Panc1 (cell line): Measurements from ENCODE around the gene HGFAC. TPM values are rescaled to one million over a fixed set of nuclear protein-coding genes. Genes with fewer than 3 reads are reported as not detected.
A peak's percentile ranks its signal among the peaks of the same experiment; 100 is the strongest.

Experiments
- ATAC-seq: fragments of 200-7000 bp; cut with Tn5 transposase; 2 replicates; pipeline ENCODE4 v1.9.1; 2020; ENCODE audit warnings: mild to moderate bottlenecking, moderate library complexity
- BruUV-seq: library from RNA; stranded (reverse); fragments of 400-500 nt; replicated peaks from 2 replicates; lab custom pipeline; 2021; lab: Mats Ljungman, UMichigan
- CTCF ChIA-PET: fragments of 300-600 bp; sonication (Branson Sonifier 250); formaldehyde crosslinking; loops from one replicate; lab custom pipeline; 2022; ENCODE audit warnings: antibody characterized with exemption; lab: Charles Lee
- POLR2A ChIA-PET: fragments of 300-600 bp; sonication (Branson Sonifier 250); formaldehyde crosslinking; loops from one replicate; lab custom pipeline; 2022; ENCODE audit warnings: antibody characterized with exemption; lab: Charles Lee
- DNase-seq: peaks from one replicate; pipeline ENCODE4 v3.0.0-alpha.2; 2010; ENCODE audit warnings: low read depth, low spot score
- H3K27ac ChIP-seq: 2 replicates; pipeline ENCODE4 v1.5.1; 2011; ENCODE audit warnings: mild to moderate bottlenecking, low read length, inconsistent platforms
- H3K27me3 ChIP-seq: fragments of 200-500 bp; sonication (Bioruptor generic); 2 replicates; pipeline ENCODE4 v1.6.0; 2014; ENCODE audit warnings: low read length, inconsistent platforms; ENCODE audit not compliant: control insufficient read depth, insufficient read depth
- H3K36me3 ChIP-seq: fragments of 200-500 bp; sonication (Bioruptor generic); 2 replicates; pipeline ENCODE4 v1.5.1; 2014; ENCODE audit warnings: inconsistent platforms, mild to moderate bottlenecking, low read length, moderate library complexity; ENCODE audit not compliant: control insufficient read depth, insufficient read depth
- H3K4me1 ChIP-seq: 2 replicates; pipeline ENCODE4 v1.5.1; 2011; ENCODE audit warnings: inconsistent platforms, mild to moderate bottlenecking, low read length, moderate library complexity; ENCODE audit not compliant: control insufficient read depth, insufficient read depth
- H3K4me3 ChIP-seq, 2 experiments: 2 replicates each; pipeline ENCODE4 v1.5.1; 2011 to 2012; ENCODE audit warnings: low read depth in 2 of 2, low read length in 2 of 2, mild to moderate bottlenecking in 2 of 2, inconsistent platforms in 1 of 2, moderate library complexity in 1 of 2
- H3K9me3 ChIP-seq: fragments of 200-500 bp; sonication (Bioruptor generic); 2 replicates; pipeline ENCODE4 v1.5.1; 2014; ENCODE audit warnings: low read depth, mild to moderate bottlenecking, inconsistent platforms, low read length, moderate library complexity; ENCODE audit not compliant: control insufficient read depth, insufficient read depth
- CTCF ChIP-seq: fragments of 450-650 bp; IDR thresholded peaks from 2 replicates; pipeline ENCODE4 v1.5.1; 2017; ENCODE audit warnings: mild to moderate bottlenecking
- POLR2AphosphoS5 ChIP-seq: IDR thresholded peaks from 2 replicates; pipeline ENCODE4 v1.6.1; 2012; ENCODE audit warnings: mild to moderate bottlenecking, low read depth, low read length, moderate library complexity
- SIN3A ChIP-seq: IDR thresholded peaks from 2 replicates; pipeline ENCODE4 v1.6.1; 2012; ENCODE audit warnings: low read depth, mild to moderate bottlenecking, low read length, moderate library complexity, borderline replicate concordance; ENCODE audit not compliant: insufficient read depth
- TCF7L2 ChIP-seq: IDR thresholded peaks from 2 replicates; pipeline ENCODE4 v1.6.1; 2011; ENCODE audit warnings: mild to moderate bottlenecking, low read depth, low read length, inconsistent platforms
- in situ Hi-C: cut with HindIII; loops from 2 replicates; pipeline ENCODE4 v1.10.0; 2016; ENCODE audit warnings: low sequenced_read_pairs, low pct_unique_long_range_greater_than_20kb
- intact Hi-C: fragments of 100-400 bp; cut with micrococcal nuclease; formaldehyde crosslinking; loops from one replicate; pipeline ENCODE4 v1.10.0; 2022; ENCODE audit not compliant: unreplicated experiment
- total RNA-seq: library from RNA; stranded (reverse); gene quantifications from one replicate; pipeline ENCODE4 v1.2.1, GENCODE V29; 2021; ENCODE audit not compliant: unreplicated experiment
- TF ChIP-seq, protein P1 (sequence below), 2 experiments: IDR thresholded peaks; 2 replicates each; pipeline ENCODE4 v1.6.1; 2011 to 2012; ENCODE audit warnings: low read depth in 2 of 2, control low read depth in 1 of 2, low read length in 1 of 2, mild to moderate bottlenecking in 1 of 2, moderate library complexity in 1 of 2; ENCODE audit not compliant: insufficient read depth in 1 of 2

Gene HGFAC
- total RNA-seq, 1 experiment from 2014 or later: 0.59 TPM

GRCh38 chr4:3397128-3397527 lies 44.6 kb upstream of the HGFAC start:
- POLR2A ChIA-PET: no interaction called here
- no peaks in the 10 kb centered on the region for H3K36me3 ChIP-seq
- H3K4me3 ChIP-seq: no peak overlapping the region
- no peak overlapping the region for H3K27ac ChIP-seq
- DNase-seq: no peak
- CTCF ChIA-PET: no interaction called here
- no peak for TF ChIP-seq CTCF
- TF ChIP-seq TCF7L2: no peak
- TF ChIP-seq POLR2AphosphoS5: no peak
- TF ChIP-seq, protein P1, sequence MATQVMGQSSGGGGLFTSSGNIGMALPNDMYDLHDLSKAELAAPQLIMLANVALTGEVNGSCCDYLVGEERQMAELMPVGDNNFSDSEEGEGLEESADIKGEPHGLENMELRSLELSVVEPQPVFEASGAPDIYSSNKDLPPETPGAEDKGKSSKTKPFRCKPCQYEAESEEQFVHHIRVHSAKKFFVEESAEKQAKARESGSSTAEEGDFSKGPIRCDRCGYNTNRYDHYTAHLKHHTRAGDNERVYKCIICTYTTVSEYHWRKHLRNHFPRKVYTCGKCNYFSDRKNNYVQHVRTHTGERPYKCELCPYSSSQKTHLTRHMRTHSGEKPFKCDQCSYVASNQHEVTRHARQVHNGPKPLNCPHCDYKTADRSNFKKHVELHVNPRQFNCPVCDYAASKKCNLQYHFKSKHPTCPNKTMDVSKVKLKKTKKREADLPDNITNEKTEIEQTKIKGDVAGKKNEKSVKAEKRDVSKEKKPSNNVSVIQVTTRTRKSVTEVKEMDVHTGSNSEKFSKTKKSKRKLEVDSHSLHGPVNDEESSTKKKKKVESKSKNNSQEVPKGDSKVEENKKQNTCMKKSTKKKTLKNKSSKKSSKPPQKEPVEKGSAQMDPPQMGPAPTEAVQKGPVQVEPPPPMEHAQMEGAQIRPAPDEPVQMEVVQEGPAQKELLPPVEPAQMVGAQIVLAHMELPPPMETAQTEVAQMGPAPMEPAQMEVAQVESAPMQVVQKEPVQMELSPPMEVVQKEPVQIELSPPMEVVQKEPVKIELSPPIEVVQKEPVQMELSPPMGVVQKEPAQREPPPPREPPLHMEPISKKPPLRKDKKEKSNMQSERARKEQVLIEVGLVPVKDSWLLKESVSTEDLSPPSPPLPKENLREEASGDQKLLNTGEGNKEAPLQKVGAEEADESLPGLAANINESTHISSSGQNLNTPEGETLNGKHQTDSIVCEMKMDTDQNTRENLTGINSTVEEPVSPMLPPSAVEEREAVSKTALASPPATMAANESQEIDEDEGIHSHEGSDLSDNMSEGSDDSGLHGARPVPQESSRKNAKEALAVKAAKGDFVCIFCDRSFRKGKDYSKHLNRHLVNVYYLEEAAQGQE (IDR thresholded peaks at IDR 0.05; ENCODE audit: insufficient read depth in 1 of 2, low read depth in 2 of 2, low read length in 1 of 2): no peak
- no peak for TF ChIP-seq SIN3A
- ATAC-seq: no peak
- no peaks in the 10 kb centered on the region for H3K4me1 ChIP-seq
- no peaks in the 10 kb centered on the region for H3K27me3 ChIP-seq
- BruUV-seq: no TSS peak
- H3K9me3 ChIP-seq: no peaks in the 10 kb centered on the region
- in situ Hi-C loops: no loop called here
- intact Hi-C loops: no loop called here

DNA sequence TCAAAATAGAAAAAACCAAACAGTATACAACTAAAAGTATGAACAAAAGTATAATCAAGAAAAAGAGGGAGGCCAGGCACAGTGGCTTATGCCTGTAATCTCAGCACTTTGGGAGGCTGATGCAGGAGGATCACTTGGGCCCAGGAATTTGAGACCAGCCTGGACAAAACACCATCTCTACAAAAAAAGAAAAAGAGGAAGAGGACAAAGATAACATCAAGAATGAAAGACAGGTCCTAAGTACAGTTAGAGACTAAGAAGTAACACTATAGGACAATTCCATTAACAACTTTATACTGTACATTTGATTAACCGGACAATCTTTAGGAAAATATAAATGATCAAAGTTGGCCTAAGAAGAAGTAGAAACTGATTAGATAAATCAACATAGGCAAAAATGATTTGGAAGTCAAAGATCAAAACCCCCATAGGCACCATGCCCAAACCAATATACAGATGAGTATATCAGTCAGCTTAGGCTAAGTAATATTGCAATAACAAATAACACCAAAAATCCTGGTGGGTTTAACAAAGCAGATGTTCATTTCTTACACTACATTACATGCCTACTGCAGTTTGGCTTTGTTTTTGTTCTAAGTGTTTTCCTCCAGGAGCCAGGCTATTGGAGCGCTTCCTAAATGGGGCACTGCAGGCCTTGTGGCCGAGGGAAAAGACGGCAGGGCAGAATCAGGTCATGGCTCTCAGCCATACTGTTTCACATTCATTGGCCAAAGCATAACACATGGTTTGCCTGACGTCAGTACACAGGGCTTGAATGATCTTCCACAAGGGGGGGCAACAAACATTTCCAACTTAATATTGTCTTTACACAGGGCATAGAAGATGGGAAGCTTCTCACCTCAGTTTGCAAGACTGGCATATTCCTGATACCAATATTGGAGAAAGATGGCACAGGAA lies 42.2 kb upstream of the HGFAC start:
- POLR2A ChIA-PET: no interaction called here
- no peak overlapping the region for H3K4me3 ChIP-seq
- no peak overlapping the region for H3K27ac ChIP-seq
- BruUV-seq: no TSS peak
- no peak for TF ChIP-seq CTCF
- TF ChIP-seq, protein P1 (IDR thresholded peaks at IDR 0.05; ENCODE audit: insufficient read depth in 1 of 2, low read depth in 2 of 2, low read length in 1 of 2): no peak
- TF ChIP-seq SIN3A: no peak
- no peak for TF ChIP-seq TCF7L2
- TF ChIP-seq POLR2AphosphoS5: no peak
- H3K36me3 ChIP-seq: no peaks in the 10 kb centered on the region
- in situ Hi-C loops (no loop called here), intact Hi-C loops (no loop called here)
- H3K27me3 ChIP-seq: no peaks in the 10 kb centered on the region
- H3K9me3 ChIP-seq: no peaks in the 10 kb centered on the region
- CTCF ChIA-PET: interaction anchor here (0.6 kb wide), 1 partner anchor 19 kb away, joined by 5 read pairs; no protein-coding TSS in a partner anchor
- peak; percentile 70; the same call in 1 of the 2 replicates for ATAC-seq
- H3K4me1 ChIP-seq: no peaks in the 10 kb centered on the region
- DNase-seq: no peak
